Mammary epithelial cell (primary cell): Measurements from ENCODE around the gene ODR4.

ENCODE experiments used
- EZH2 ChIP-seq: IDR thresholded peaks from 2 replicates; pipeline ENCODE4 v1.6.1; 2012; ENCODE audit warnings: low read length, inconsistent platforms, borderline replicate concordance
- TF ChIP-seq, protein P1 (sequence below), 2 donors: IDR thresholded peaks in 1 of 2; conservative IDR thresholded peaks in 1 of 2; 2 replicates each; pipeline ENCODE4 v1.5.1; 2011 to 2012; ENCODE audit warnings: inconsistent platforms in 2 of 2, low read length in 2 of 2, mild to moderate bottlenecking in 2 of 2, control low read depth in 1 of 2, low read depth in 1 of 2; ENCODE audit not compliant: insufficient read depth in 1 of 2; ENCODE audit errors: extremely low read depth in 1 of 2

DNA sequence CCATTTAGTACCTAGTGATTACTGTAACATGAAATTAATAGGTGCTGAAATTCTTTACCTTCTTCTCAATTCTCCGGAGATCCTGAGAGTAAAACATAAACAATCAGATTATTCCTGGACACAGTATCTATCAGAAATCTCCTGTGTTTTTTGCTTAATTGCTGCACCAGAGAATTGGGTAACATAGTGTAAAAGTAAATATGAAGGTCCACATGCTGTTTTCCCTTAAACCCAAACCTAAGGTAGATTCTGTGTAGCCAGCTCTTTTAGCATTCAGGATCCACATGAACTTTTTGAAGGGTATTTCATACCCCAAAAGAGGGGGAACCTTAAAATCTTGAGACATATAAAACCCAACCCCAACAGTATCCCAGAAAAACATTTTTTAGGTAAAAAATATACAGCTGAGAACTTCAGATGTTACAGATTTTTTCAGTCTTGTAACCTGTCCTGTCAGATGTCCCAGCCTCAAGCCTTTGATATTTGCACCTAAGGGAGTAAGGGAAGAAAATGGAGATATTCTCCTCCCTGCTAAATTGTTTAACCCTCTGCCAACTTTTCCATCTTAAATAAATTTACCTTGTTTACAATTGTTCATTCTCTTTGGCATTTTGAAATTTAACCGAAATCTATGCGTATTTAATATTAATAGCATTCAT is 11.2 kb downstream of the ODR4 start:
- TF ChIP-seq, protein P1, sequence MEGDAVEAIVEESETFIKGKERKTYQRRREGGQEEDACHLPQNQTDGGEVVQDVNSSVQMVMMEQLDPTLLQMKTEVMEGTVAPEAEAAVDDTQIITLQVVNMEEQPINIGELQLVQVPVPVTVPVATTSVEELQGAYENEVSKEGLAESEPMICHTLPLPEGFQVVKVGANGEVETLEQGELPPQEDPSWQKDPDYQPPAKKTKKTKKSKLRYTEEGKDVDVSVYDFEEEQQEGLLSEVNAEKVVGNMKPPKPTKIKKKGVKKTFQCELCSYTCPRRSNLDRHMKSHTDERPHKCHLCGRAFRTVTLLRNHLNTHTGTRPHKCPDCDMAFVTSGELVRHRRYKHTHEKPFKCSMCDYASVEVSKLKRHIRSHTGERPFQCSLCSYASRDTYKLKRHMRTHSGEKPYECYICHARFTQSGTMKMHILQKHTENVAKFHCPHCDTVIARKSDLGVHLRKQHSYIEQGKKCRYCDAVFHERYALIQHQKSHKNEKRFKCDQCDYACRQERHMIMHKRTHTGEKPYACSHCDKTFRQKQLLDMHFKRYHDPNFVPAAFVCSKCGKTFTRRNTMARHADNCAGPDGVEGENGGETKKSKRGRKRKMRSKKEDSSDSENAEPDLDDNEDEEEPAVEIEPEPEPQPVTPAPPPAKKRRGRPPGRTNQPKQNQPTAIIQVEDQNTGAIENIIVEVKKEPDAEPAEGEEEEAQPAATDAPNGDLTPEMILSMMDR (conservative IDR thresholded peaks at IDR 0.05 in 1 of 2, IDR thresholded peaks at IDR 0.05 in 1 of 2; ENCODE audit: extremely low read depth in 1 of 2, insufficient read depth in 1 of 2, low read depth in 1 of 2, low read length in 2 of 2), result no peak
- TF ChIP-seq EZH2, result no peak
